BJ (cell line): ENCODE measurements around the gene ENTPD1. TPM values are rescaled to one million over a fixed set of nuclear protein-coding genes. Genes with fewer than 3 reads are reported as not detected.
"Not testable (repeated sequence)": the region's sequence is repeated elsewhere in the genome, so short reads cannot be mapped to it uniquely, and the experiment has no call there.

Source experiments
- CTCF ChIA-PET: fragments of 350-600 bp; formaldehyde crosslinking; extraction: SDS; loops from one replicate; lab custom pipeline; 2021; ENCODE audit warnings: antibody characterized with exemption, inconsistent platforms; lab: Yijun Ruan, JAX
- POLR2A ChIA-PET: fragments of 300-600 bp; sonication (Branson Sonifier 250); formaldehyde crosslinking; extraction: SDS; loops from one replicate; lab custom pipeline; 2021; ENCODE audit warnings: antibody characterized with exemption; lab: Charles Lee
- DNase-seq: peaks from one replicate; pipeline ENCODE4 v3.0.0-alpha.2; 2011; ENCODE audit warnings: low read depth
- H3K27me3 ChIP-seq: 2 replicates; pipeline ENCODE4 v1.6.0; 2011; ENCODE audit warnings: low read length; ENCODE audit not compliant: control insufficient read depth, insufficient read depth
- H3K36me3 ChIP-seq: 2 replicates; pipeline ENCODE4 v1.5.1; 2011; ENCODE audit warnings: low read length; ENCODE audit not compliant: control insufficient read depth, insufficient read depth
- H3K4me3 ChIP-seq: 2 replicates; pipeline ENCODE4 v1.5.1; 2011; ENCODE audit warnings: low read depth, mild to moderate bottlenecking, control low read depth, low read length
- CTCF ChIP-seq: IDR thresholded peaks from 2 replicates; pipeline ENCODE4 v1.5.1; 2011; ENCODE audit warnings: low read depth, mild to moderate bottlenecking, control low read depth, inconsistent platforms, low read length, moderate library complexity; ENCODE audit not compliant: insufficient read depth
- polyA plus RNA-seq: library from polyadenylated mRNA; depleted of rRNA; stranded (reverse); fragments of >200 nt; gene quantifications from 2 replicates; pipeline ENCODE4 v1.2.3, GENCODE V29; 2011

ENTPD1 gene
- polyA plus RNA-seq, 1 experiment: 0.20 TPM

GRCh38 chr10:95873651-95874050 lies 117.7 kb downstream of the ENTPD1 start:
- ChIA-PET CTCF (interaction anchor here (1.9 to 2.6 kb wide), 3 partner anchors 8 to 180 kb away, joined by 5 to 8 read pairs (median 8); partner anchors contain the start of gene TCTN3), POLR2A (no interaction called here)
- DNase-seq: no peak
- H3K36me3 ChIP-seq: peaks cover 2% of the 10 kb centered on the region
- no peak overlapping the region for H3K4me3 ChIP-seq
- no peak for TF ChIP-seq CTCF
- H3K27me3 ChIP-seq: no peaks in the 10 kb centered on the region

GRCh38 chr10:95874783-95875182 lies 118.8 kb downstream of the ENTPD1 start:
- H3K4me3 ChIP-seq, H3K27me3 ChIP-seq, H3K36me3 ChIP-seq, DNase-seq, POLR2A ChIA-PET: not testable (repeated sequence)
- CTCF ChIA-PET: interaction anchor here (1.9 to 2.6 kb wide), 2 partner anchors 9 to 14 kb away, joined by 5 to 8 read pairs; no protein-coding TSS in a partner anchor

- TF ChIP-seq CTCF: no peak
- Histone ChIP-seq H3K27me3 (no peaks in the 10 kb centered on the region), H3K36me3 (peaks cover 2% of the 10 kb centered on the region), H3K4me3 (no peak overlapping the region)
- CTCF ChIA-PET: no interaction called here
- DNase-seq: no peak
- POLR2A ChIA-PET: no interaction called here
These were observed 120.8 kb downstream of the ENTPD1 start for GRCh38 chr10:95876756-95877155.

GRCh38 chr10:95877881-95878280 lies 121.9 kb downstream of the ENTPD1 start:
- DNase-seq: no peak
- ChIA-PET POLR2A (no interaction called here), CTCF (interaction anchor here (1.2 kb wide), 1 partner anchor 13 kb away, joined by 3 read pairs; no protein-coding TSS in a partner anchor)
- Histone ChIP-seq H3K36me3 (peaks cover 2% of the 10 kb centered on the region), H3K4me3 (no peak overlapping the region), H3K27me3 (no peaks in the 10 kb centered on the region)
- TF ChIP-seq CTCF: no peak

GRCh38 chr10:95880704-95881103 lies 124.7 kb downstream of the ENTPD1 start:
- ChIA-PET CTCF (no interaction called here), POLR2A (no interaction called here)
- no peaks in the 10 kb centered on the region for H3K36me3 ChIP-seq
- TF ChIP-seq CTCF: no peak
- no peaks in the 10 kb centered on the region for H3K27me3 ChIP-seq
- no peak for DNase-seq
- no peak overlapping the region for H3K4me3 ChIP-seq

- Histone ChIP-seq H3K4me3 (no peak overlapping the region), H3K27me3 (no peaks in the 10 kb centered on the region), H3K36me3 (no peaks in the 10 kb centered on the region)
- TF ChIP-seq CTCF: no peak
- CTCF ChIA-PET: no interaction called here
- DNase-seq: no peak
- POLR2A ChIA-PET: no interaction called here
These were observed 125.4 kb downstream of the ENTPD1 start for GRCh38 chr10:95881316-95881715.
